Subcutaneous adipose tissue (tissue), 4 donors: ENCODE measurements around the gene MGAT5B. TPM values are rescaled to one million over a fixed set of nuclear protein-coding genes. Genes with fewer than 3 reads are reported as not detected.

Experiments used
- total RNA-seq, 4 donors: library from RNA; depleted of rRNA; stranded (reverse); fragments of >200 nt; gene quantifications; one replicate each; pipeline ENCODE4 v1.1.0, GENCODE V29; 2016
- TF ChIP-seq, protein P1 (sequence below): fragments of 450-650 bp; IDR thresholded peaks from one replicate; pipeline ENCODE4 v1.5.1; 2016; ENCODE audit warnings: low read depth, mild to moderate bottlenecking, control low read depth, antibody characterized with exemption, moderate library complexity

MGAT5B gene
- total RNA-seq, 4 donors from 2014 or later = 0.19 to 0.88 TPM; not detected in 2

DNA sequence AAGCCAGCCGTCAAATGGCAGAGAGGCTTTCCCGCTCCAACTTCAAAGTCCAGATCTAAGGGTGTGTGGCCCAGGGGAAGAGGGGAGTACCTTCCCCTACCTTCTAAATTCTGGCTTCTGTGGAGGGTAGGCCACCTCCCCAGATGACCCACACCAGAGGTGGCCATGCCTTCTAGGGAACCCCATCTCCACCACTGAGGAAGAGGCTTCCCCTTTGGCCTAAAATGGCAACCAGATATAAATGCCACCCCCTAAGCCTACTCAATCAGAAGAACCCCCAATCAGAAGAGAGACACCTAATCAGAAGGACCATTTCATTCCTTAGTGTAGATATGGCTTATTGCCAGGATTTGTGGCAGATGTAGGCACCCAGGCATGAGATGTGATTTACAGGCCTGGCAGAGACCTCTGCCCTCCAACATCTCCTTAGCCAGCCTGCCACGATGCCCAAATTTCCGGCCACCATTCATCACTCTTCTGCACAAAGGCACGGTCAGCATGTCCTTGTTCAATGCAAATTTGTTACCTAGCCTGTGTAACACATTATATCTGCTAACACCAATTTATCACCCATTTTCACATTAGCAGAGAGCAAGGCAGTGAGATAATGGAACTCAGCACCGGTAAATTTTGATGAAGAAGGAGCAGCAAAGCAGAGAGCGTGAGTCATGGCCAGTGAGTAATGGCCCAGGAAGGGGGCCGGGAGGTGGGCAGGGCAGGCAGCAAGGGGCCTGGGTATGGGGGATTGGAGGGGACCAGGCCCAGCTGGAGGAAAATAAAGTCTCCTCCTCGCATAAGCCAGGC, 1.2 kb upstream of the MGAT5B start:
- TF ChIP-seq, protein P1, sequence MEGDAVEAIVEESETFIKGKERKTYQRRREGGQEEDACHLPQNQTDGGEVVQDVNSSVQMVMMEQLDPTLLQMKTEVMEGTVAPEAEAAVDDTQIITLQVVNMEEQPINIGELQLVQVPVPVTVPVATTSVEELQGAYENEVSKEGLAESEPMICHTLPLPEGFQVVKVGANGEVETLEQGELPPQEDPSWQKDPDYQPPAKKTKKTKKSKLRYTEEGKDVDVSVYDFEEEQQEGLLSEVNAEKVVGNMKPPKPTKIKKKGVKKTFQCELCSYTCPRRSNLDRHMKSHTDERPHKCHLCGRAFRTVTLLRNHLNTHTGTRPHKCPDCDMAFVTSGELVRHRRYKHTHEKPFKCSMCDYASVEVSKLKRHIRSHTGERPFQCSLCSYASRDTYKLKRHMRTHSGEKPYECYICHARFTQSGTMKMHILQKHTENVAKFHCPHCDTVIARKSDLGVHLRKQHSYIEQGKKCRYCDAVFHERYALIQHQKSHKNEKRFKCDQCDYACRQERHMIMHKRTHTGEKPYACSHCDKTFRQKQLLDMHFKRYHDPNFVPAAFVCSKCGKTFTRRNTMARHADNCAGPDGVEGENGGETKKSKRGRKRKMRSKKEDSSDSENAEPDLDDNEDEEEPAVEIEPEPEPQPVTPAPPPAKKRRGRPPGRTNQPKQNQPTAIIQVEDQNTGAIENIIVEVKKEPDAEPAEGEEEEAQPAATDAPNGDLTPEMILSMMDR = no peak

DNA sequence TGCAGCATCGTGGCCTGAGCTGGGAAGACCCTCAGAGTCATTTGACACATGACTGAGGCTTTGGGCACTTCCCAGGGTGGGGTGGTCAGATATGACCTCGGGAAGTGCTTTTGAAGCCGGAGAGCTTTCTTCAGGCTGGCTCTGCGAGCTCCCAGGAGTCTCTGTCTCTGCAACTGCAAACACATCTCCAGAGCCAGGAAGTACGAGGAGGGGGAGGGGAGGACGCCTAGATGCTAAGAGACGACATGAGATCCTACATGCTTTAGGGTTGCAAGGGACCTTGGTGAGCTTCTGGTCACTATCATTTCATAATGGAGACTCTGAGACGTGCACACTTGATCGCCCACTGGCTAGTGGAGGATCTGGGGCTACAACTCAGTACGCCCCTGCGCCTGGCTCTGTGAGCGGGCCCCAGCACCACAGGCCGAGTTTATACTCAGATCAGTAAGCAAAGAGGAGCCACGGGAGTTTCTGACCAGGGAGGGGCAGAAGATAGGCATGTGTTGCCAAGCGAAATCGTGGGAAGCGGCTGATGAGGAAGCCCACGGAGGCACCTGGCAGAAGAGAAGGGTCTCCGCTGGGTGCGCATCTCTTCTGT, 527 bp upstream of the MGAT5B start:
- TF ChIP-seq, protein P1 = no peak

DNA sequence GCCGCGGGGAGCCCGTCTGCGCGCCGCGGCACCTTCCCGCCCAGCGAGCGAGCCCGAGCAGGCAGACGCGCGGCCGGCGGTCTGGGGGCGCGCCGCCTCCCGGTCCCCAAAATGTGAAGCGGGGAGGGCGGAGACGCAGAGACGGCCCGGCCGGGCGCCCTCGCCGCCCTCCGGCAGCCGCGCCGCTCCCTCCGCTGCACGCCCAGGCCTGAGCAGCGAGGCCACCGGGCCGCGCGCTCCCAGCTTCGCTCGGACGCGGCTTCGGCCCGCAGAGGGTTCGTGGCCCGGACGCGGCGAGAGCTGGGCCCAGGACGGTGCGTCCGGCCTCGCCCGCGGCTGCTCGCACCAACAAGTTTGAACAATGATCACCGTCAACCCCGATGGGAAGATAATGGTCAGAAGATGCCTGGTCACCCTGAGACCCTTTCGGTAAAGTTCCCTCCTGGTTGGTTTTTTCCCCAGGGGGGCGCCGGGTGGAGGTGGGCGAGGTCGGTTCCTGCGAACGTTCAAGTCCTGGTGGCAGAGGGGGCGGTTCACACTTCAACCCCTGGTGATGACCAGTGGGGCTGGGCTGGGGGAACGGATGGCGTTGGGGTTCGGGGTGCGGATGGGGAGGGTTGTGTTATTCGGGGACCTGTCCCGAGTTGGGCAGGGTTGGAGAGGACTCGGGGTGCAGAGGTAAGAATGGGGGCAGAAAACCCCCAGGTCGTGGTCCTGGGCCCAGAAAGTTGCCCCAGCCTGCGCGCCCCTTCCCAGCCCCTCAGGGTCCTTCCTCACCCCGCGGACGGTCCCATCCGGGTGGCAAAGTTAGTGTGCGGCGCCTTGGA, 678 bp downstream of the MGAT5B start:
- TF ChIP-seq, protein P1 = no peak

DNA sequence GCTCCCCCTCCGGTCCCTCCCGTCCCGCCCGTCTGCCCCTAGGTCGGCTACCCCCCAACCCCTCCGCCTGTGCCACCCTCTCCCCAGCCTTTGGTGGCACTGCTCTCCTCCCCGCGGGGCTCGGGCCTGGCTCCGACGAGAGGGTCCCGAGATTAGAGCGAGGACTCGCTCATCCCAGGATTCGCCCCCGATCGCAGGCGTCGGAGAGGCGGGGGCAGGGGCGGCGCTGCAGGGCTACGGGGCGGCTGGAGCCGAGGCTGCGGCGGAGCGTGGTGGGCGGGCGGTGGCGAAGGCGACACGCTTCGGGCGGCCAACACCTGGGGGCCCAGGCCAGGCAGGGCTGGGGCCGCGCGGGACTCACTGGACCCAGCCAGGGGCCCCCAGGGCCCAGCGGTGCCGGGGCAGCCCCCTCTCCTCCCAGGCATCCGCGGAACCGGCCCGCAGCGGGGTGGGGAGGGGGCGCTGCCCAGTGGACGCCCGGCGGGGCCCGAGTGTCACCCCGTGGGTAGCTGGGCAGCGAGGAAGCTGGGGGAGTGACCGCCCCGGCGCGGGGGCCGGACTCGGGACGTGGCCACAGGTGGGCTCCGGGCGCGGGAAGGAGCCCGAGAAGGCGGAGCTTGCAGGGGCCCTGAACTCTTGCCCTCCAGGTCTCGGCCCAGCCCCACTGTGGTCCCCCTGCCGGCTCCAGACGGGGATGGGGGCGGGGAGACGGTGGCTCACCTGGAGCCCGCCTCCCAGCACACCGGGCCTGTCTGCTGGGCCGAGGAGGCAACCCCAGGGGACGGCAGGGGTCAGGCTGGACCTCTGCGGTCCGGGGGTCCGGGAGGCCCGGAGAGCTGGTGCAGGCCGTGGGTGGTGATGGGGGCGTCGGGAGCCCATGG, 1.5 kb downstream of the MGAT5B start:
- TF ChIP-seq, protein P1 = no peak

DNA sequence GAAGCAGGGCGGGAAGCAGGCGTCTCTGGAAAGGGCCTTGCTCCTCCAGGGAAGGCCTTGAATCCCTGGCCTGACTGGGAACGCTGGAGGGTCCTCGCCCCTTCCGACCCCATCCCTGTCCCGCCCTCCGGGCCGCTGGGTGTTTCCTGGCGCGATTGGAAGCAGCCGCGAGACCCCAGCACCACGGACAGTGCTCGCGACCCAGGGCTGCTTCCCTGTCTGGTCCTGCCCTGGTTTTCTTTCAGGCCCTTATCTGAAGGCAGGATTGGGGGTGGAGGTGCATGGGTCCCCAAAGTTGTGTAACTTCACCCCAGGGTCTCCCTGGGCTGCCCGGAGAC, 2.1 kb downstream of the MGAT5B start:
- TF ChIP-seq, protein P1 = no peak

DNA sequence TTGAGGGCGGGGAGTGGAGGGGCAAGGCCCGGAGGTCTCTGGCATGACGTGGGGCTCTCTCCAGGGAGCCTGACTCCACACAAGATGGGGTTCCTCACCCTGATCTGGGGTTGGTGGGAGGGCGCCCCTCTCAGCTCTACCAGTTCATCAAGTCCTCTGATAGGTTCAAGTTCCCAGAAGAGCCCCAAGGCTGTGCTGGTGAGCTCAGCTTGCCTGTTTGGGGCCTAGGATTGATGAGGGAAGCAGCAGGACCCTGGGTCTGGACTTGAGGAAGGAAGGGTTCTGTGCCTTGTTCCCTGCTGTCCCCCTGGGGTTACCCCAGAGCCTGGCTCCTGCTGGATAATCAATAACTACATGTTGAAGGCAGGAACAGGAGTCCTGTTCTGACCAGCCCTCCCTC, 3.5 kb downstream of the MGAT5B start:
- TF ChIP-seq, protein P1 = no peak
